ENCODE data around the gene SLC1A1.
A peak's percentile ranks its signal among the peaks of the same experiment; 100 is the strongest.

SLC1A1 gene
- total RNA-seq: 0 to 0.58 (median 0.11) reads per million in 3 experiments

- DNase-seq: peak; percentile 9
These were observed at the start of gene SLC1A1 for GRCh38 chr9:4489919-4490704. Gene SLC1A1, plus strand, starts transcription at chr9:4490468. Its CDS starts 212 bp downstream, at chr9:4490680.

DNA sequence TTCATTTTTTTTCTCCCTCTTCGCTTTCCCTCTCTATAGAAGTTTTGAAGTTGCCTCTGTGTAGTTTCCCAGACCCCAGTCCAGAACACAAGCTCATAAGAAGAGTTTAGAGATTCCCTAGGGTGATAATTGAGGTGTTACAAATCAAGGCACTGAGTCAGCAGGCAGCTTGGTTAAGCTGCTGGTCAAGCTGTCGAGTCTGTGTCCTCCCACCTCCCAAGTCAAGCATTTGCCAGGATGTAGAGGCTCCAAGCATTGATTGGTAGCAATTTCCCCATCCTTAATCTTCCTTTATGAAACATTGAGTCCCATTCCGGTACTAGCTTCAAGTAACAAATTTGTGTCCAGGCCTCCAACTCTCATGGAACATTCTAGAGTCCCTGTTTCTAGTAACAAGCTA is 47.5 kb upstream of the SLC1A1 start:
- no peak for DNase-seq

GRCh38 chr9:4443439-4443838 is 46.8 kb upstream of the SLC1A1 start:
- no peak for DNase-seq

DNA sequence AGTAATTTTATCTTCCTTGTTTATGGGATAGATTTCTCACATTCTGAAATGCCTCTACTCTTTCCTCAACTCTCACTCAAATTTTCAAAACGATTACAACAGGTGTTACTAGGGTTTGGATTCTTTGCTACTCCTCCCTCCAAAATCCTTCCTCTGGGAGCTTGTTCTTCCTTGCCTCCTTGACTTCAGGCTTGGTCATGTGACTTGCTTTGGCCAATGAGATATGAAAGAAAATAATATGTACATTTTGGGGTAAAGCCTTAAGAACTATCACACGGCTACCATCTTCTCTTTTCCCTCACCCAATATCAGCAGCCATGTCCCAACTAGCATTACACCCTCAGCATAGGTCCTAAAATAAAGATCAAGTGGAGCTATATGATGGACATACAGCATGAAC is 28.8 kb upstream of the SLC1A1 start:
- DNase-seq: no peak

DNA sequence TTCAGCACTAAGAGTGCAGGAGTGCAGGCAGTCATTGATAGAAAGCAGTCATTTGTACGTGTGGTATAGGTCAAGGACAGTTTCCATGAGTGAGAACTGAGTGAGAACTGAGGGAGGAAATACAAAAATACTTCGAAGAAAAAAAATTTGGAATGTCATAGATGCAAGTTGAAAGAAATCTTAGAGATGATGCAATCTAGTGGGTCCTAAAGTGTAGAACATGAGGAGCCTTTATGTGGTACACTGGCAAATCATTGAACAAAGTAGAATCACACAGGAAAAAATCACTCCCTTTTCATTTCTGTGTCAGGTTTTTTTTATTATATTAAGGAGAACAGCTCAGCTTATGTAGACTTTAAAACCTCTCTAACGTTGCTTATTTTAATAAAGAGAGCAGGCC is 26.4 kb upstream of the SLC1A1 start:
- DNase-seq: no peak

DNA sequence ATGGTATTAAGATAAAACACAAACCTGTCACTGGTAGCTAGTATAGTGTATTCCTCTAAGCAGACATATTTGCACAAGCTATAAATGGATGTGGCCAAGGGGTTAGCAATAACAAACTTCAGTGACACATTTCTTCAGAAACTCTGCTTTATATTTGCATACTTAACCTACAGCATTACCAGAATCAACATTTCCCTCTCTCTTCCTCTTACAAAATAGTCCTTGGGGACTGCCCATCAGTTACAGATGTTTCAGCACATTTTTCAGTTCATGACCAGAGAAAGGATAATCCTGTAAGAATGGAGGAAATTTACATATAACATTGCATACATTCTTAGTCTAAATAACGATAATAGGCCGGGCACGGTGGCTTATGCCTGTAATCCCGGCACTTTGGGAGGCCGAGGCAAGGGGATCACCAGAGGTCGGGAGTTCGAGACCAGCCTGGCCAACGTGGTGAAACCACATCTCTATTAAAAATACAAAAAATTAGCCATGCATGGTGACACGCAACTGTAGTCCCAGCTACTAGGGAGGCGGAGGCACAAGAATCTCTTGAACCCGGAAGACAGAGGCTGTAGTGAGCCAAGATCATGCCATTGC is 25.3 kb upstream of the SLC1A1 start:
- DNase-seq: no peak

DNA sequence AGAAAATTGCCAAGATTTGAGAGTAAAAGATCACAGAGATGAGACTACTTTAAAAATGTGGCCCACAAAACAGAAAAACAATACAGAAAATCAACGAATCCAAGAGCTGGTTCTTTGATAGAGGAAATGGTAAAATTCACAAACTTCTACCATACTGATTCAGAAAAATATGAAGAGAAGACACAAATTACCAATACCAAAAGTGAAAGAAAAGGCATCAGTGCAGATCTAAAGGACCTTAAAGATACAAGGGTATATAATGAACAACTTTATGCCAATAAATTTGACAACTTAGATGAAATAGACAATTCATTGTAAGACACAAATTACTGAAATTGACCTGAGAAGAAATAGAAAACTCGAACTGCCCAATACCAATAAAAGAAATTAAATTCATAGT is 24.4 kb upstream of the SLC1A1 start:
- DNase-seq: no peak

- DNase-seq: no peak
These were observed 15.0 kb upstream of the SLC1A1 start for GRCh38 chr9:4475301-4475700.

GRCh38 chr9:4486176-4486575 is 4.1 kb upstream of the SLC1A1 start:
- DNase-seq: no peak

DNA sequence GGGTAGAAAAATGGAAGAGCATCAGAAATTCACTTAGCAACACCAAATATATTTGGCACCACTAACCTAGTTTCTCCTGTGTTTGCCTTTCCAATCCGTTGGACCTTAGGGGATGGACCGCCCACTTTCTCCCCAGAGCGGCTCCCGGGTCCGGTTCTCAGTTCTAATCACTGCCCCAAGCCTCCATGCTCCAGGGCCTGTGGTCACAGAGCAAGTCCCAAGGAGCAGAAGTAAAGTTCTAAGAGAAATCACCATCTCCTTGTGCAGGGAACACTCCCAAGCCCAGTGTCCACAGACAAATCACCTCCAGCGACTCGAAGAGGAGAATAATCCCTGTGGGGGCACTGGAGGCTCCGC is 728 bp upstream of the SLC1A1 start:
- no peak for DNase-seq

DNA sequence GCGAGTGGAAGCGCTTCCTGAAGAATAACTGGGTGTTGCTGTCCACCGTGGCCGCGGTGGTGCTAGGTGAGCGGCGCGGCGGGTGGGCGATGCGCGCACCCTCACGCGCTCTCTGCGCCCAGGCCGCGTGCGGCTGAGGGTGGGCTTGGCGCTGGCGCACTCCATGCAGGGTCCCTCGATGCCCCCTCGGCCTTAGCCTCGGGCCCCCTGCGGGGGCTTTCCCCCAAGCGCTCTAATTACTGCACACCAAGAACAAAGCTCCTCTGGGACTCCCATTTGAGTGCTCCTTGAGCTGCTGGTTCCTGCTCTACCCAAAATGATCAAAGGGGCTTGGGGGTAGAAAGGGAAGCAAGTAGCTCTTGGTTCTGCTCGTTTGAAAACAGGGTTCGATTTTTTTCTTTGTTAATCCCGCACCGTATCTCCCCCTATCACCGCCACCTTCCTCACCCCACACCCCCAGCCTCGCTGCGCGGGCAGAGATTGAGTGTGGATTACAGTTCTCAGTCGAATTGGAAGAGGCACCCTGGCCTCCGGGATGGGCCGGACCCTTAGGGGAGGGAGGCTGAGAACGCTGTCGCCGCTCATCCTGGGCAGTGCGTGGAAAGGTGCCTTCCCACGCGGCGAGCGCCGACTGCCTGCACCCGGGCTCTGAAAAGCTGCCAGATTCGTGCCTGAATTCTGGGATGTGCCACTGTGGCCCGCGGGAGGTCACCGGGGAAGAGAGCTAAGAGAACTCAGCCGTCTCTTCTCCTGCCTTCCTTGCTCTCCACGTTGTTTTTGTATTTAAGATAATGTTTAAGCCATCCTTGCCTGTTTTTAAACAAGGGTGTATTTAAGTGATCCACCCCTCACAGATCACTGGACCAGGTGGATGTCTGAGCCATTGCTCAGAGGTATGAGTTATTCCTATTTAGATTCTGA is 697 bp downstream of the SLC1A1 start:
- no peak for DNase-seq

DNA sequence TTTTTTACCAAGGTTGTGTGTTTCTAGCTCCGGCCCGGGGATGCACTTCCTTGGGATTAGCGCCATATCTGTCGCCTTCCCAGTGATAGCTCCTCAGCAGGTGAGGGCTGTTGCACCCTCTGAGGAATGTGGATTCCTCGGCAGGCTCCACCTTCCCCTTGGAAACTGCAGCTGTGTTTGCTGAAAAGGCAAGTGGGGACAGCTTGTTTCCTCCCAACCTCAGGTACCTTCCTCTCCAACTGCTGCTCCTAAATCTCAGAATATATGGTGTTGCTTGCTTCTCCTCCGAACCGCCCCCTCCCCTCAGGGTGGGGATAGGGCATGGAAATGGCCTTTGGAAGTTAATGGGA is 1.3 kb downstream of the SLC1A1 start:
- no peak for DNase-seq

- DNase-seq: no peak
These were observed 4.1 kb downstream of the SLC1A1 start for GRCh38 chr9:4494332-4494731.

- no peak for DNase-seq
These were observed 4.5 kb downstream of the SLC1A1 start for GRCh38 chr9:4494806-4495205.

DNA sequence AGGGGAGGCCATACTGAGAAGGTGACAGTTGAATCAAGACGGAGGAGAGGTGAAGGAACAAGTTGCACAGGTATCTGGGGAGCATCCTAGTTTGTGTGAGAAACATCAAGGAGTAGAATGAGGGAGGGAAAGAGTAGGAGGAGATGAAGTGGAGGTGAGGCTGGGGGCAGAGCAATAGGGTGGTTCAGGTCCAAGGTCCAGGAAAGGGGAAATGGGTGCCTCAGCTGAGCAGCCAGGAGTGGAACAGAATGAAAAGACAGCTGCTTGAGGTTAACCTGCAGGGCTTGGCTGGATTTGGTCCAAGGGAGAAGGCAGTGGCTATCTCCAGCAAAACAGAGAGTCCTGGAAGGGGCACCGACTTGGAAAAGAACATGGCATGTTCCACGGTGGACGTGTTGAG is 5.3 kb downstream of the SLC1A1 start:
- DNase-seq: no peak

GRCh38 chr9:4496497-4496896 is 6.2 kb downstream of the SLC1A1 start:
- DNase-seq: no peak

DNA sequence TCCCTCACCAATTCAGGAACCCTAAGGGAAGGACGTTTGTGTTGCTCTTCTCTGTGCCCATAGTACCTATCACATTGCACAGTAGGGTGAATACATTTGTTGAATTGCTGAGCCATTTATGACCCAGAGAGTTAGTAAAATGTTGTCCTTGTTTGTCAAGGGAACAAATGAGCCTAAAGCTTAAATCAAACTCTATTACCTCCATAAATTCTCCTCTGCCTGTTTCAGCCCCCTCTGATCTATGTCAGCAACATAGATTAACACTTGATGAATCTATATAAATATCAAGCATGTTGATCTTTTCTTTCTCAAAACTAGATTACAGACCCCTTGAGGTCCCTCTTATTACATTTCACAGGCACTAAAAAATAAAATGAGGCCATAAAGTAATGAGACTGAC is 7.1 kb downstream of the SLC1A1 start:
- DNase-seq: no peak

GRCh38 chr9:4497855-4498254 is 7.6 kb downstream of the SLC1A1 start:
- no peak for DNase-seq

- DNase-seq: no peak
These were observed 9.6 kb downstream of the SLC1A1 start for GRCh38 chr9:4499917-4500316.

DNA sequence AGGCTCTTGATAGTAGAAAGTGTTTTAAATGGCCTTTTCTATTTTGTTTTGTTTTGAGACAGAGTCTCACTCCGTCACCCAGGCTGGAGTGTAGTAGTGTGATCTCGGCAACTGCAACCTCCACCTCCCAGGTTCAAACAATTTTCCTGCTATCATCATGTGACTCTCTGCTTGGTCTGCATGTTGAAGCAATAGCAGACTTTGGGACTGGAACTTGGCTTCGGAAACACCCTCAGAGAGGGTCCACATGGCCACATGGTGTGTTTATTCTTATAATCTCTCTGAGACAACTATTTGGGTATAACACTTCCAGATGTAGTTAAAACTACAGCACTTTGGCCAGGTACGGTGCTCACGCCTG is 10.9 kb downstream of the SLC1A1 start:
- DNase-seq: no peak

DNA sequence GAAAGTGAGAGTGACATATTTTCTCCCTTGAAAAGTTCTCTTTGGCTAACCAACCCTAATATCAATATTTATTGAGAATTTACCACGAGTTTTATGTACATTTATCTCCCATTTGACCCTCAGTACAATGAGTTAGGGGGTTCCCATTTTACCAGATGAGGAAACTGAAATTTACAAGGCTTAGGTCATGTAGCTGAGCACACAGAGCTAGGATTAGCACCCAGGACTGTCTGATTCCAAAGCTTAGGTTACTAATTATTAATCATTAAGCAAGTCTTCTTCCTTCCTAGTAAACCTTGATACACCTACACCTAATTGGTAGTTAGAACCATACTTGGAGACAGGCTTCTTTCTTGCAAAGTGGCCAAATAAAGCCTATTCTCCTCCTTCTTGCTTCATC is 12.2 kb downstream of the SLC1A1 start:
- no peak for DNase-seq

DNA sequence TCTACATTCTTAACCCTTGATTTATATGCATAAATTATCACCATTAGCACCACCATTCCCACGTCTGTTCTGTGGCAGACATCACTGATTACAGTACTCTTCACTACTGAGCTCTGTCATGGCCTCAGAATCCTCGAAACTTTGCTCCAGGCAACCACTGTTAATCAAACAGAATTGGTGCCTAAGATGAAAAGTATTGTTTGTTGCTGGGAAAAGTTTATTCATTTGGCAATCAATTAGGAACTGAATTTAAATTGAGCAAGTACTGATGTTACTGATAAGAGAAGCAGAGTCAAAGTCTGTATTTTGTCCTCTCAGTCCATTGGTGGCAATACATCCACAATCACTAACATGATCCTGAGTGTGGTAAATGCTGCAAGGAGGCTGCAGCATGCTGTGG is 12.8 kb downstream of the SLC1A1 start:
- DNase-seq: no peak

DNA sequence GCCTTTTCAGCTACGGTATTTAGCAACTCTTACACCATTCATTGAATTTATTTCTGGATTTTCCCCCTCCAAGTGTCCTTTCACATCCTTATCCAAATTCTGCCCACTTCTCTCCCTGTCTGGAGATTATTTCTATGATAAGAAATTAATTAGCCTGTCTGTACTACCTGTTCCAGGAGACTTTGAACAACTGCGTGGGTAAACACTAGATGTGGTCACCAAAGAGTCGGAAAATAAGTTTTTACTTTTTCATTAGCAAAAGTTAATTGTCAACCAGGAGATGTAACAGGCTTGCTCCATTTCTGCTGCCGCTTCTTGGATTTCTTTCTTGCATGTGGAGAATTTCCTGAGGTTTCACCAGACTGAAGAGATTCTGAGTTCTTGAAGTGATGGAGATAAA is 14.0 kb downstream of the SLC1A1 start:
- DNase-seq: no peak

GRCh38 chr9:4506490-4506889 is 16.2 kb downstream of the SLC1A1 start:
- no peak for DNase-seq

All from central memory CD4-positive, alpha-beta T cell (primary cell).